Adipose tissue (tissue), 3 donors: Measurements from ENCODE around the gene CNTNAP2. TPM values are rescaled to one million over a fixed set of nuclear protein-coding genes. Genes with fewer than 3 reads are reported as not detected.
"Not testable (repeated sequence)": the region's sequence is repeated elsewhere in the genome, so short reads cannot be mapped to it uniquely, and the experiment has no call there.

Experiments used
- H3K27ac ChIP-seq: one replicate; pipeline ENCODE4 v1.5.1; 2013; ENCODE audit warnings: low read depth, low read length
- WGBS, 3 donors: extraction: QIAGEN DNeasy Blood & Tissue Kit; methylation state at CpG; one replicate each; pipeline ENCODE4 v1.1.7; 2013; 5-methylcytosine and 5-hydroxymethylcytosine counted together
- polyA plus RNA-seq, 3 donors: library from polyadenylated mRNA; stranded (reverse); fragments of 200-250 nt; gene quantifications; one replicate each; pipeline ENCODE4 v1.2.3, GENCODE V29; 2013
- donor health status: healthy with polysubstance abuse.
- donor health status: Bipolar disorder and iron deficiency.
- donor health status: healthy.

Gene CNTNAP2
- polyA plus RNA-seq, 3 donors: under 0.01 to 0.03 (median 0.01) TPM

DNA sequence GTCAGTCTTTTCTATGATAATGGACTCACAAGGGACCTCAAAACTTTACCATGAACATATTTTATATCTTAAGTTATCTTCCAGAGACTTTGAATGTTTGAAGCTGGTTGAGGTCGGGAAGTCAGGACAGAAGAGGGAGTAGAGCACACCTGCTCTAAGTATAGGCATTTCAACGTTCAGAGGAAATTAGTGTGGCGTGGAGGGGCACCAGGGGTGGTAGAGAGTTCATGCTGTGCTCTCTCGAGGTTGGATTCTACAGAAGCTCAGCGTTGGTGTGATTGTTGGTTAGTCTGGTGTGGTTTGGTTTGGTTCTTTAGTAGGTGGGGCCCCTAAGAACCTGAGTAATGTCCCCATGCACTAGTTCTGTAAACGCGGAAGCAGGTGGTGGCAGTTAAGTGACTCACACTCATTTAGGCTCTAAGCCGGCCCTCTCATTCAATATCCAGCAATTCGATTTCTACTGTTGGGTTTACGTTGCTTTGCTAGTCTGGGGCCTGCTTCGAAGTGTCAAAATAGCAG lies 19.8 kb downstream of the CNTNAP2 start:
- H3K27ac ChIP-seq: no peak overlapping the region
- WGBS, 3 donors: 63 to 82% (median 79%) methylated on average over 11 of the region's 11 CpGs

DNA sequence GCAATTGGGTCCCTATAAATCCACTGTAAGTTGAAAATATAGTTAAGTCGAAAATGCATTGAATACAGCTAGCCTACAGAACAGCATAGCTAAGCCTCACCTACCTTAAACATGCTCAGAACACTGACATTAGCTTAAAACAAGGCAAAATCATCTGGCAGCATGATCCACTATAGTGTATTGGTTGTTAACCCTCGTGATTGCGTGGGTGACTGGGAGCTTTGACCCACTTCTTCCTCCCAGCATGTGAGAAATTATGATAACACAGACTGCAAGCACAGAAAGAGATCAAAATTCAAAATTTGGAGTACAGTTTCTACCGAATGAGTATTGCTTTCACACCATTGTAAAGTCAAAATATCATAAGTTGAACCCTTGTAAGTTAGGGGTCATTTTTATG lies 22.3 kb downstream of the CNTNAP2 start:
- no peak overlapping the region for H3K27ac ChIP-seq
- WGBS, 3 donors: 54 to 70% (median 63%) methylated on average over 4 of the region's 4 CpGs

DNA sequence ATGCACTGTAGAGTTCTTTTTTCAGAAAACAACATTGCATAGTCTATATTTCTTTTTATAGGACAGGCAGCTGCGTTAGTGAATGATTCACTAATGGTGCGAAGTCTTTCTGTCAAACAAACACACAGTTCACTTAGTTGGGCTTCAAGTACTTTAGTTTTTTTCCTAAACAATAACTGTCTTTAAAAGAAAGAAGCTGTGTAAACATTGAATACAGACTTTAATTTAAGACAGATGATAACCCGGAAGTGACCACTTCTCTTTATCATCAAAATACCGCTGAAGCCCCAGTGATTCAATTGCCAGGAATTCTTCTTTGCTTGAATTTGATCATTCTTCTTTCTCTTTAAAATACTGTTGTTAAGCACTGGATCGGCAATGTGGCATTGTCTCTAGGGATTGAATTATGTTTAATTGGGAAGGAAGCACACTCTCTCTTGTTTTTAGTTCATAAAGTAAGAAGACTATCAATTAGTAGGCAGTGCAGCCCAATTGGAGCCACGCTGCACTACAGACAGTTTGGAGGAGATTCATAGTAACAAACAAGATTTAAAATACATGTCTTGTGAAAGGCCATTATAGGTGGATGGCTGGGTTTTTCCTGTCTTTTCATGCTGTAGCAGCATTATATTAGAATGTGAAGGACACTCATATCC lies 30.4 kb downstream of the CNTNAP2 start:
- WGBS, 3 donors: 23 to 61% (median 38%) methylated on average over 6 of the region's 6 CpGs
- H3K27ac ChIP-seq: no peak overlapping the region

DNA sequence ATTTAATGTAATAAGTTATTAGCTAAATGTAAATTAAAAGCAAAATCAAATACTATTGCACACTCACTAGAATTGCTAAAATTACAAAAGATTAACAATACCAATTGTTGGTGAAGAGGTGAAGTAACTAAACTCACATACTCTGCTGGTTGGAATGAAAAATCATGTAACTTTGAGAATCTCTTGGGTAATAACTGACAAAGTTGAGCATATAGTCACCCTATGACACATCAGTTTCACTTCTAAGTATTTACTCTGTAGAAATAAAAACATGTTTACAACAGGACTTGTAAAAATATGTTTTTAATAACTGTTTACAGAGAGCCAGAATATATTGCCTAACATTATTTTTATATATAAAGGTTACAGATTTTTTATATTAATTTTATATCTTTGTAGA lies 33.6 kb downstream of the CNTNAP2 start:
- H3K27ac ChIP-seq: no peak overlapping the region

DNA sequence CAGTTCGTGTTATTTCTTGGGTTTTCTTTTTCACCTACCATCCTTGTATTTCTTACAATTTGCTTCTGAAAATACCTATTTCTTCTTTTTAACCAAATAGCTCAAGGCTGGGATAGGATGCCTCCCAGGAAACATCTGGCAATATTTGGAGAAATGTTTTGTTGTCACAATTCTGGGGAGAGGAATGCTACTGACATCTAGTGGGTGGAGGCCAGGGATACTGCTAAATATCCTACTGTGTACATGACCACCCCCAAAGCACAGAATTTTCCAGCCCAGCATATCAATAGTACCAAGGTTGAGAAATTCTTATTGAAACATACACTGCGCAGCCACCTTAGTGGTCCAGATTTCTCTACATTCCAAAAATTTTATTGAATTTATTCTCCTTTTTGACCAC lies 55.5 kb downstream of the CNTNAP2 start:
- no peak overlapping the region for H3K27ac ChIP-seq
- WGBS, 3 donors: 88% methylated on average over 2 of the region's 2 CpGs

DNA sequence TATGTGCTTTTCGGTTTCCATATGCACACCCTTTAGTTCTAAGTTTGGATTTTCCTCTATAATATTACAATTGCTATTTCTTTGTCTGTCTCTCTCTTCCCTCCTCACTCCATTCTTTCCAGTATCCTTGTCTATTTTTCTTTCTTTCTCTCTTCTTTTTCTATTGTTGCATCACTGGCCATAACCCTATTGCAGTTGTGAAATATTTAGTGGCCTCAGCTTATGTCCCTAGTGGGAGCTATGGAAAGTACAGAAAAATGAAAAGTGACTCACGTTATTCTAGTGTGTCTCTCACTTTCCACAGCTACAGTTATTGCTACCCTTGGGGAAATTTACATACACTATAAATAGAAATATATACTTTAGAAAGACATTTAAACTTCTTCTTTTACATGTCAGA lies 59.1 kb downstream of the CNTNAP2 start:
- H3K27ac ChIP-seq: no peak overlapping the region
- 70 to 78% (median 74%) methylated on average over 2 of the region's 2 CpGs for WGBS, 3 donors

DNA sequence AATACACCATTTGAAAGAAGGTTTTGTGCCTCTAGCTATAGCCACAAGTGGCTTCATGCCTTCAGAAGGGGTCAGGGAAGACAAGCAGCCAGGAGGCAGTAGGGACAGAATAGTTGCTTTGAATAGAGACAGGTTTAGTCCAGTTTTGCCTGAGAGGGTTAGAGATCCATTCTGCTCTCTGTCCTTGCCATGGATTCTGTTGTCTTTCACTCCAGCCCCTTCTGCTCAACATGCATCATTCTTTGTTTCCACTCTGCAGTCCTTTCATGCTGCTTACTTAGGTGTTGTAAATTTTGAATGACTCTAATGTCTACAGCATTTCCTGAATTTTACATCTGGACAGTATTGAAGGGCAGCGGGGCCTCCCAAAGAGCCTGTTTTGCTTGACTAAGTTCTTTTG lies 60.3 kb downstream of the CNTNAP2 start:
- WGBS, 3 donors: 49 to 74% (median 62%) methylated on average over 1 of the region's 1 CpG
- no peak overlapping the region for H3K27ac ChIP-seq

DNA sequence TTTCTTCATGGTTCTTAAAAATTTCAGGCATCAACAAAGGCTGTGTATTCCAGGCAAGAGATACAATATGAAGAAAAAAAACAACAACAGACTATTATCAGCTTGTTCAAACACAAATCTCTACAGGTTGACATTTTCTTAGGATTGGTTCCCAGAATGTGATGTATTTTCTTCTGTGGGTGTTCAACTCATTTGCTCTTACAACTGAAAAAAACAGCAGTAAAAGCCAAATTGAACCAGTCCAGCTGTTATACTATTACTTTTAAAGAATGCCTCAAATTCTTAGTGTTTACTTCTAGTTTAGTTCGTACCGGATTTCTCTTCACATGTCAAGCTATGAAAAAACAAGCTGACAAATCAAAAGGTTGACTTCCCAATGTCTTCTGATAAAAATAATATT lies 60.7 kb downstream of the CNTNAP2 start:
- WGBS, 3 donors: 58 to 77% (median 63%) methylated on average over 2 of the region's 2 CpGs
- no peak overlapping the region for H3K27ac ChIP-seq

DNA sequence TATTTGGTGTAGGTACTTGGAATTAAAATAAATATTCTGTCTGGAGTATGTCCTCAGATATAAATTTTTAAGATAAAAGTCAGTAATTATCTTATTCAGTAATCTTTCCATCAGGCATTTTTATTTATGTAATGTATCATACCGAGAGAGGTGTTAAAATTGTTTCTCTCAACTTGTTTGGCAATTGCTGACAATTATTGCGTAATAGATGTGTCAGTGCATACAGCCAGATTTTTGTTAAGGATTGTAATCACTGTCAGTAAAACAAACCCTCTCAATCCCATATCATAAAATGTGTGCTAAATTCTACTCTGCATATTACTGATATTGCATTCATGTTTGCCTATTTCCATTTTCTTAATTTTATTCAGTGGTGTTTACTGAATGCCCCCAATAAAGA lies 69.2 kb downstream of the CNTNAP2 start:
- 46 to 53% (median 50%) methylated on average over 2 of the region's 2 CpGs for WGBS, 3 donors
- no peak overlapping the region for H3K27ac ChIP-seq

DNA sequence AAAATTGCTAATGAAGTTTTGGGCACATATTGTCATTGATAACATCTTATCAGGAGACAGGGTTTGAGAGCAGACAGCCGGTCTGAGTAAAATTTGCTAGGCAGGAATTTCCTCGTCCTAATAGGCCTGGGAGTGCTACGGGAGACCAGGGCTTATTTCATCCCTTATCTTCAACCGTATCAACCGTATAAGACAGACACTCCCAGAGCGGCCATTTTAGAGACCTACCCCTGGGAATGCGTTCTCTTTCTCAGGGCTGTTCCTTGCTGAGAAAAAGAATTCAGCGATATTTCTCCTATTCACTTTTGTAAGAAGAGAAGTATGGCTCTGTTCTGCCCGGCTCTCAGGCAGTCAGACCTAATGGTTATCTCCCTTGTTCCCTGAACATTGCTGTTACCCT lies 74.8 kb downstream of the CNTNAP2 start:
- not testable (repeated sequence) for H3K27ac ChIP-seq
- WGBS, 3 donors: 68 to 89% (median 88%) methylated on average over 9 of the region's 9 CpGs

DNA sequence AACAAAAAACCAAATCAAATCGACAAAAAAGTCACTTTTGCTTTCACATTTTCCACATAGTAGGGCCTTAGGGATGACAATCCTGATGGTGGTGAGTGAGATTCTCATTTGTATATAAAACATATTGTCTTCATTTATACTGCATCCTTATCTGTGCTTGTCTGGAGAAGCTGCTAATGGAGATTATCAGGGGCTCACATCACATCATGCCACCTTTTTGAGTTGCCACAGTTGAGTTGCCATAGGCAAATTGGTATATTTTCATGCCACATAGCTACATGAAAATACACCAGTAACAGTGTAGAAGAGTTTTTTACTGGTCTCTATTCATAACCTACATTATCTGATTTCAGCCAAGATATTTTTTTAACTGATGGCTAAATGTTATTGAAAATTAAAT lies 85.3 kb downstream of the CNTNAP2 start:
- WGBS, 3 donors: 63 to 74% (median 70%) methylated on average over 1 of the region's 1 CpG
- H3K27ac ChIP-seq: no peak overlapping the region

DNA sequence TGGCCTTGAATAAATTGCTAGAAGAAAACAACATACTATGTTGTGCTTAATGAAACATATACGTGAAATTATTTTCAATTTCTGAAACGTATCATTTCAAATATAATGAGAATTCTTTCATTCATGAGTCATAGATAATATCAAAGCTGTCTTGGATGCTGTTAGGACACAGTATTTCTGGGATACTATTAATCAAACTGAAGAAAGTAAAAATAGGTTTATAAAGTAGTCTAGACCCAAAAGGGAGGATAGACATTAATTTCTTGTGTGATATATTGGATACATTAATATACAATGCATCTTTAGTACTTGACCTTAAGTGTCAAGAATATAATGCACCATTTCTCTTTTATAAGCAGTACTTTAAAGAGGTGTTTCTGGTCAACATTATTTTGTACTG lies 89.7 kb downstream of the CNTNAP2 start:
- WGBS, 3 donors: 72 to 87% (median 77%) methylated on average over 2 of the region's 2 CpGs
- H3K27ac ChIP-seq: no peak overlapping the region

DNA sequence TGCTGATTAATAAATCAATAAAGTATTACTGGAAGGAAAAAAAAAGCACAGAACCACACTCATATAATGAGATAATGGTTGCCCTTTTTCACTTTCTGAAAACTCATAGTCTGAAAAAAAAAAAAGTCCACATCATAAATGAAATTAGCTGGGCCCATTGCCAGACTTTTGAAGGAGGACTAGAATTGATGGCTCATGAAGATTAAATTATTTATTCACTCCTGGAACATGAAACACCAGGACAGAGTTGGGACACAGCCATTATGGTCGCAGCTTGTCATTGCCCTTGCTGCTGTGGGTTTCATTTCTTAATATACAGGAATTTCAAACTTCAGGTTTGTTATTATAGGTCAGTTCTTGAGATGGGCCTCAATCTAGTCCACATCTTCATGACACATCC lies 91.9 kb downstream of the CNTNAP2 start:
- H3K27ac ChIP-seq: no peak overlapping the region
- 52 to 68% (median 67%) methylated on average over 1 of the region's 1 CpG for WGBS, 3 donors

DNA sequence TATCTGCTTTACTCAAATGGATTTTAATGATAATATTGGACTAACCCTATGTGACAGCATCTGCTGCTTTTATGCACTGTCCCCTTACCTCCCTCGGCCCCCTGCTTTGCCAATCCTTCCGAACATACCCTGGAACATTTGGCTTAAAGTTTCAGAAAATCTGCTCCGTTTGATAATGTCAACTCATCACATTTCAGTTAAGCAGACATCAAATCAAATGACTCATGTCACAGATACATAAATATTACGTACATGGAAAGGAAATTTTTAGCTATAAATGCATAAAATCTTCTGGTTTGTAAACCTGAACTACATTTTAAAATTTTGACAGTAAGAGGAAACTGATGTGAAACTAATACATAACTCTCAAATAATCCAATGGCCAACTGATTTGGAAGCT lies 98.2 kb downstream of the CNTNAP2 start:
- H3K27ac ChIP-seq: no peak overlapping the region
- WGBS, 3 donors: 78 to 82% (median 79%) methylated on average over 4 of the region's 4 CpGs

DNA sequence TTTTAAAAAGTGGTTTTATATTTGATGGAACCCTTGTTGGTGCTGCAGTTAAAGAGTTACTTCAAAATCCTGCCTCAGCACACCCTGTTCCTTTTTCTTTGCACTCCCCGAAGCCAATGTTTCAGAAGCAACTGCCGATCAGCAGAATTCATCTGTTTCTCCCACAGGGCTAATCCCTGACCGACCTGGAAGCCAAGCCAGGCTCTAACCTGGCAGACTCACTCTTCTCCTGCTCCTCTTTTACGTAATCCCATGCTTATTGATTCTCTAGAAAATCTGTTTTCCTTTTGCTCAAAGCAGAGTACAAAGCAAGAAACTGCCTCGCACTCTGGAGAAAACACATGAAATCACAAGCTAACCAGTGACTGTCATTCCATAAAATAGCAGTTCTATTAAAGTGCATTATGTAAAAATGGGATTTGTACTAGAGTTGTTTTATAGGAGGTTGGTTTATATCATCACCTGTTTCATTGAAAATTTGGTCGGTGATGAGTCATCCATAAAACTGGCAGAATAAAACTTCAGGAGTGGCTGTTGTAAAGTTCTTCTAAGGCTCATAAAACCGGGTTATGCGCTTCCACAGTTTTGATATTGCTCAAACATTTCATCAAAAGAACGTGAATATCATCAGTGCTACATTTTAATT lies 99.9 kb downstream of the CNTNAP2 start:
- H3K27ac ChIP-seq: no peak overlapping the region
- 63 to 75% (median 66%) methylated on average over 9 of the region's 9 CpGs for WGBS, 3 donors

DNA sequence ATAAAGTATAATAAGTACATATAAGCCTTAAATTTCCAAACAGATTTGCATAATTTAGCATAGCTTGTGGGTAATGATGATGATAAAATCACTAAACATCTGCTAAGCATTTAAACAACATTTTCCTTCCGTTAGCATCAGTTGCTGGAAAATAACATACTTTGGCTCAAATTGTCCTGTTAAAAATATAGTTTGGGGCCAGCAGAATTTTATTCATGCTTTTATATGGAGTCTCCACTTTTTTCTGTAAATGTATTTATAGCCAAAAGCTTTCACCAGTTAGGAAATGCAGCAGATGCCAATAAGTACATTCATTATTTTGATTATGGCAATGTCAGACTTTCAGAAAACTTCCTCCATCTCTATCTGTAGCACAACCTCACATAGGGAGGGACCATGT lies 107.2 kb downstream of the CNTNAP2 start:
- no peak overlapping the region for H3K27ac ChIP-seq
- 68 to 83% (median 78%) methylated on average over 1 of the region's 1 CpG for WGBS, 3 donors

DNA sequence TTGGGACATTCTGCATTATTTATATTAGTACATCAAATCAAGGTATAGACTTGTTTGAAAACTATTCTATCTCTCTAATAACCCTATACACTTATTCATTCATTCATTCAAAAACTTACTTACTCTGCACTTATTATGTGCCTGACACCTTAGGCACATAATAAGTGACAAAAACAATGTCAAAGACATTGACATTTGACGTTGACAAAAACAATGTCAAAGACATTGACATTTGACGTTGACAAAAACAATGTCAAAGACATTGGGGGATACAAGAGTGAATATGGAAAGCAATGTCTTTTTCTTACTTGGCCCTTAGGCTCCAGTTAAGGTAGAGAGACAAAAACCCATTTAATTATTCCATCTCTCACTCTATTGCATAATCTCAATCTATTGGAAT lies 116.0 kb downstream of the CNTNAP2 start:
- 76 to 87% (median 86%) methylated on average over 2 of the region's 2 CpGs for WGBS, 3 donors
- H3K27ac ChIP-seq: no peak overlapping the region

DNA sequence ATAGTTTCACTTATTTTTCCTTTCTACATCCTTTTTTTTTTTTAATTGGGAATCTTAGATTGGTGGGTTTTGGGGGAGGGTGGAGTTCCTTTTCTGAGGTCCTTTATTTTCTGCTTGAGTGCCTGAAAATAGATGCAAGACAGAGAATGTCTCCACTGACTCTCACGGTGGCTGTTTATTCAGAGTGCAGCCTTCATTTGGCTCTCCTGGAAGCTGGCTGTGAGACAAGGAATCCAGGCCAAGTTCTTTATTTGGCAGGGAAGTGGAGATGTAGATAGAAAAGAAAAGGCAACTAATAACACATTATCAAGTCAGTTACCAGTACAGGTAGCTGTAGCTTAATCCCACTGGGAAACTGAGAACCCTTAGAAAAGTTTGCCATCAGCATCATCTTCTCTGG lies 118.6 kb downstream of the CNTNAP2 start:
- no peak overlapping the region for H3K27ac ChIP-seq
- WGBS, 3 donors: 37 to 51% (median 41%) methylated on average over 1 of the region's 1 CpG

DNA sequence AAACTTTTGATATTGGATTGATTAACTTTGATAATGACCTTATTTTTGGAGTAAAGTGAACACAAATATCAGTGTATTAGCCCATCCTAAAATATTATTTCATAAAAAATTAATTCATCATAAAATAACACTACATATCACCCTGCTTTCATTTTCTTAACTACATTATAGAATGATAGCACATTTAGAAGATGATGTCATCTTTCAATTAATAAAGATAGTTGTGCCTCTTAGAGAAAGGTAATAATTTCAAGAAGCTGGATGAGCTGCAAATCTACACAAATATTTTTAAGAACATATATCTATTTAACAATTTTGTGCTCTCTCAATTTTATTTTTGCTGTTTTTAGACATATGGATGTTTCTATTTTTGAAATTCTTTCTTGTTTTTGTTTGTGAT lies 126.1 kb downstream of the CNTNAP2 start:
- H3K27ac ChIP-seq: no peak overlapping the region

DNA sequence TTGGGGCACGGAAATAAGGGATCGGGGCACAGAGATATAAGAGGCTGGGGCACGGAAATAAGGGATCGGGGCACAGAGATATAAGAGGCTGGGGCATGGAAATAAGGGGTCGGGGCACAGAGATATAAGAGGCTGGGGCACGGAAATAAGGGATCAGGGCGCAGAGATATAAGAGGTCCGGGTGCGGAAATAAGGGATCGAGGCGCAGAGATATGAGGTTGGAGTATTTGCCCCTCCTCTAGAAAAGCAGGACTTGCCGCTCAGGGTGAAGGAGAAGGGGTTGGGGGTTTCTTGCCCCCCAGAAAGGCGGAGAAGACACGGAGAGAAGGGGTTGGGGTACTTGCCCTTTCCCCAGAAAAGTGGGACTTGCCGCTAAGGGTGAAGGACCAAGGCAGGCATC lies 131.4 kb downstream of the CNTNAP2 start:
- WGBS, 3 donors: 33 to 58% (median 52%) methylated on average over 15 of the region's 15 CpGs
- H3K27ac ChIP-seq: not testable (repeated sequence)
